ENCODE data around the gene SORBS2.

GRCh38 chr4:185781555-185782215 lies 30.3 kb downstream of the SORBS2 start:
- TF ChIP-seq, protein P1, sequence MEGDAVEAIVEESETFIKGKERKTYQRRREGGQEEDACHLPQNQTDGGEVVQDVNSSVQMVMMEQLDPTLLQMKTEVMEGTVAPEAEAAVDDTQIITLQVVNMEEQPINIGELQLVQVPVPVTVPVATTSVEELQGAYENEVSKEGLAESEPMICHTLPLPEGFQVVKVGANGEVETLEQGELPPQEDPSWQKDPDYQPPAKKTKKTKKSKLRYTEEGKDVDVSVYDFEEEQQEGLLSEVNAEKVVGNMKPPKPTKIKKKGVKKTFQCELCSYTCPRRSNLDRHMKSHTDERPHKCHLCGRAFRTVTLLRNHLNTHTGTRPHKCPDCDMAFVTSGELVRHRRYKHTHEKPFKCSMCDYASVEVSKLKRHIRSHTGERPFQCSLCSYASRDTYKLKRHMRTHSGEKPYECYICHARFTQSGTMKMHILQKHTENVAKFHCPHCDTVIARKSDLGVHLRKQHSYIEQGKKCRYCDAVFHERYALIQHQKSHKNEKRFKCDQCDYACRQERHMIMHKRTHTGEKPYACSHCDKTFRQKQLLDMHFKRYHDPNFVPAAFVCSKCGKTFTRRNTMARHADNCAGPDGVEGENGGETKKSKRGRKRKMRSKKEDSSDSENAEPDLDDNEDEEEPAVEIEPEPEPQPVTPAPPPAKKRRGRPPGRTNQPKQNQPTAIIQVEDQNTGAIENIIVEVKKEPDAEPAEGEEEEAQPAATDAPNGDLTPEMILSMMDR (IDR thresholded peaks at IDR 0.05; ENCODE audit: low read depth, low read length): no peak
- no peak for TF ChIP-seq EZH2phosphoT487 (IDR thresholded peaks at IDR 0.05; ENCODE audit: low read depth)
